HG02938 (cell line): ENCODE measurements around the gene TNXB.
A peak's percentile ranks its signal among the peaks of the same experiment; 100 is the strongest.

Source experiments
- ATAC-seq: cut with Tn5 transposase; IDR thresholded peaks from one replicate; pipeline ENCODE4 v1.9.1; 2021; ENCODE audit warnings: mild to moderate bottlenecking, moderate library complexity; ENCODE audit not compliant: unreplicated experiment

Gene TNXB

DNA sequence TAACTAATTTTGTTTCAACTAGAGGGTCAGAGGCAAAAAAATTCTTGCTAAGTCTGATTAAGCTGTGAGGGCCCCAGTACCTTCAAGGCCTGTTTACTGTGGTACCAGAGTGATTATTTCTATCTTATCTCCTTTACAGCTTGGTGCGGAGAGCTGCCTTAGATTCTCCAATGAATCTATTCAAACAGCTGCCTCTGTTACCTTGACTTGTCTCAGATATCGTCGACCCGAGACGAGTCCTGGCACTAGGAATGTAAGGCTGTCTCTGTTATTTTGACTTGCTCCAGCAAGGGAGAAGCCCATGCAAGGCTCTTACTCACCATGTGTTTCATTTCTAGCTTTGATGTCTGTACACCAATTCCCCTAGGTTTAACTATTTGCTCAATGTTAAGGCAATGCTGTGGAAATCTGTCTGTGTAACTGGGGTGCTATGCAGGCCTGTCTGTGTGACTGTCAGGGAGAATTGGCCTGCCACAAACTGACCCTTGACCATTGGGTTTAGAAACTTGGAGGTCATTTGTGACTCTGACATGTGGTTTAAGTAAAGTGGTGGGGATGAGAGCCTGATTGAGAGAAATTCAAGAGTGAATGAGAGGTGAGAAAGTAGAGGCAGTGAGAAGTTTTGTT lies 31.4 kb upstream of the TNXB start:
- ATAC-seq: no peak

DNA sequence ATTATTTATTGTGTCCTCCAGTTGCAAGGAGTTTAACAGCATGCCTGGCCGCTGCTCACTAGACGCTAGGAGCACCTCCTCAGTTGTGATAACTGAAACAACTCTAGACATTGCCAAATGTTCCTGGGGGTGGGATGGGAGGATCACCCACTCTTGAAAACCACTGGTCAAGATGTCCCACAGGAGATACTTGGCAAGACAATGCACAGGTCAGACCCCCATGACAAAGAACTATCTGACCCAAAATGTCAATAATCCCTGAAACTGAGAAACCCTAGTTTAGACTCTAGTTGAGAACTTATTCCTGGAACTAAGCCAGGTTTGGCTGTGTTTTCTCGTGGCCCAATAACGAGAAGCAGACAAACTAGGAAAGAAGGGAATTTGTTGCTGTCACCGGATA lies 30.5 kb upstream of the TNXB start:
- no peak for ATAC-seq

DNA sequence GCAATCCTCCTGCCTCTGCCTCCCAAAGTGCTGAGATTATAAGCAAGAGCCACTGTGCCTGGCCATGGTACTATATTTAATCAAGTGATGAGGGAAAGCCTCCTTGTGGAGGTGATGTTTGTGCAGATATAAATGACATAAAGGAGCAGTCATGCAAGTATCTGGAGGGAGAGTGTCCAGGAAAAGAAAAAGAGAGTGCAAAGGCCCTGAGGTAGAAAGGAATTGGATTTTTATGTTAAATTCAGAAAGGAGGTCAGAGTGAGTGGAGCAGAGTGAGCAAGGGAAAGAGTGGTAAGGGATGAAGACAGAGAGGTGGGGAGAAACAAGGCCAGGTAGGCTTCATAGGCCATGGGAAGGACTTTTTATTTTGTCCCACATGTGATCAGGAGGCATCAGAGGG lies 28.3 kb upstream of the TNXB start:
- no peak for ATAC-seq

DNA sequence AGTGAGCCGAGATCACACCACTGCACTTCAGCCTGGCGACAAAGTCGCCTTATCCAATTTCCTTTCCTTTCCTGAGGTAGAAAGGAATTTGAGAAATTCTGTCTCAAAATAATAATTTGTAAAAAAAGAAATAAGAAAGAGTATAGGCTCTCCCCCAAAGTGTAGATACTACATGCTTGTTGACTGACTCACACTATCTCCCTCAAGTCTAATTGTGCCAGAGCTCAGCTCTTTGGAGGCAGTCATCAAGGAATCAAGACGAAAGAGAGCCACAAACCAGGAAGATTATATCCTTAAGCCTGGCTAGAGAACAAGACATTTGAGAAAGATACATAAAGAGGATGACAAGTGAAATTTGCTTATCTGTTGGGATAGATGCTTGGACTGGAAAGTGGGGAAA lies 24.6 kb upstream of the TNXB start:
- ATAC-seq: no peak

DNA sequence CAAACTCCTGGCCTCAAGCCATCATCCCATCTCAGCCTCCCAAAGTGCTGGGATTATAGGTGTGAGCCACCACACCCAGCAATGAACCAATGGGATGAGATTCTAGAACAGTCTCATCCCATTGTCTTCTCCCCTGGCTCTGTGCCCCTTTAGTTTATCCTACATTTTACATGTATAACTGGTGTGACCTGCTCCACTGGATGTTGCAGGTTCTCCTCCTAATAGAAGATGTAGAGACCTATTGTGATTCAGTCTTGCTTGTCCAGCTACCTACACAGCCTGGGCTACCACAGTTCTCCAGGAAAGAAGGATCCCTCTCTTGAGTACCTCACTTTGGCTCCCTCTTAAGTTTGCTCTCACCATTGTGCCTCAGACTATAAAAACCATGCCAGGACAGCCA lies 23.0 kb upstream of the TNXB start:
- ATAC-seq: no peak

DNA sequence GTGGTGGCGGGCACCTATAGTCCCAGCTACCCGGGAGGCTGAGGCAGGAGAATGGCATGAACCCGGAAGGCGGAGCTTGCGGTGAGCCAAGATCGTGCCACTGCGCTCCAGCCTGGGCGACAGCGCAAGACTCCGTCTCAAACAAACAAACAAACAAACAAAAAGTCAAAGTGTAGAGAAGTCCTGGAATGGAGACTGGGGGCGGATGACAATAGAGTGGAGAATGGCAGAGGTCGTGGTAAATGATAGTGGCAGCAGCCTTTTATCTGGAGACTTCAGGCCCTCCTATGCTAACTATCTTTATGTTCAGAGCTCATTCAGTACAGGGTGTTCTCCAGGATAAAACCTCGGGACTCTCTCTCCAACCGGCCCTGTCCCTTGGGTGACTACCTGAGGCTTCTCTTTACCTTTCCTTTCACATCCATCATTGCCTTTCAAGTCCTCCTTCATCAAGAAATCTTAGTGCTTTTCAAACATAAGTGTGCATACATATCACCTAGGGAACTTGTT lies 22.4 kb upstream of the TNXB start:
- ATAC-seq: no peak

DNA sequence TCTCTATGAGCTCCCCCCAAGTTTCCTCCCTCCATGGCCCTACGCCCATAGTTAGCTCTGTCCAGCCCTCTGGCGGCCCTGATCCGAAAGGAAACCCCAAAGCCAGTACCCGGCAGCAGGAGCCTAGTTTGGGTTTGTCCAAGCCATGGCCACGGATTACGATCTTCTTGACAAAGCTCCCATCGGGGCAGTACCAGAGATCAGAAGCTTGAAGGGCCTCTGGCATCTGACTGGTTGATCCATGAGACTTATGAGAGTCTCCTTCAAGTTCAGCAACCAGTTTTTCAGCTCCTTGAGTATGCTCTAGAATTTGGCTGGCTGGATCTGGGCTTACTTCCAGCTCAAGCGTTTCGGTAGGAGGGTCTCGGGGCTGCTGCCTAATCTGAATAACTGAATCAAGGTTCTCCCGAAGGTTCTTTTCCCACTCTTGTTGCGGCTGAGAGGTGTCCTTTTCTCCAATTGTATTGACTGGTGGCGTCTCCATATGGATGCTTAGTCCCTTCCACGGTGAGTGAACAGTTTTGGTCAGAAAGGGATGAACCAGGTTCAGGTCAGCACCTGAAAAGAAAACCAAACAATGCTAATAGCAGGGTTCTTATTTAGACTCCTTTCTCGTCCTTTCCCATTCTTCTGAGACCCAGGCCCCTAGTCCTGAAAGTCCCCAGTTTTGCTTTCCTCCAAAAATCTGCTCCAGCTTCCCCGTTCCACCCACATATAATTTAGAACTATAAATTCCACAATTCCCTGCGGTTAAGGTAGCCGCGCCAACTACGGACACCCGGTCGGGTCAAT lies 20.4 kb upstream of the TNXB start:
- ATAC-seq: no peak

DNA sequence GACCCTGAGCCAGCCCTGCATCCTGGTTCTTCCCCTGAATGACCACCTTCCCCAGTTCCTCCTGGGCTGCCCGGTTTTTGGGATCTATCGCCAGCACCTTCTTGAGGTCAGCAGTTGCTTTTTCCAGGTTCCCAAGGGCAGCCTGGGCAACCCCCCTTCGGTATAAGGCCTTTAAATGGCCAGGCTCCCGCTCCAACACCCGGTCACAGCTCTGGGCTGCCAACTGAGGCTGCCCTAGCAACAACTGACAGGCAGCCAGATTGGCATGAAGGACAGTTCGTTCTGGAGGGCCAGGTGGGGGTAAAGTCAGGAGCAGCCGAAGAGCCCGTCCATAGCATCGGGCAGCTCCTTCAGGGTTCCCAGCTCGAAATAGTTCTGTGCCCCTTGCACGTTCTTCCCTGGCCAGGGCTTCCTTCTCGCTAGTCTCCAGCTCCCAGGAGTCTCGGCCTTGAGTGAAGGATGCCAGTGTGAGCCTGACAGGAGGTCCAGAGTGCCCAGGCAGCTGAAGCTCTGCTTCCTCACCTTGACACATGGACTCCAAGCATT lies 19.7 kb upstream of the TNXB start:
- ATAC-seq: no peak

DNA sequence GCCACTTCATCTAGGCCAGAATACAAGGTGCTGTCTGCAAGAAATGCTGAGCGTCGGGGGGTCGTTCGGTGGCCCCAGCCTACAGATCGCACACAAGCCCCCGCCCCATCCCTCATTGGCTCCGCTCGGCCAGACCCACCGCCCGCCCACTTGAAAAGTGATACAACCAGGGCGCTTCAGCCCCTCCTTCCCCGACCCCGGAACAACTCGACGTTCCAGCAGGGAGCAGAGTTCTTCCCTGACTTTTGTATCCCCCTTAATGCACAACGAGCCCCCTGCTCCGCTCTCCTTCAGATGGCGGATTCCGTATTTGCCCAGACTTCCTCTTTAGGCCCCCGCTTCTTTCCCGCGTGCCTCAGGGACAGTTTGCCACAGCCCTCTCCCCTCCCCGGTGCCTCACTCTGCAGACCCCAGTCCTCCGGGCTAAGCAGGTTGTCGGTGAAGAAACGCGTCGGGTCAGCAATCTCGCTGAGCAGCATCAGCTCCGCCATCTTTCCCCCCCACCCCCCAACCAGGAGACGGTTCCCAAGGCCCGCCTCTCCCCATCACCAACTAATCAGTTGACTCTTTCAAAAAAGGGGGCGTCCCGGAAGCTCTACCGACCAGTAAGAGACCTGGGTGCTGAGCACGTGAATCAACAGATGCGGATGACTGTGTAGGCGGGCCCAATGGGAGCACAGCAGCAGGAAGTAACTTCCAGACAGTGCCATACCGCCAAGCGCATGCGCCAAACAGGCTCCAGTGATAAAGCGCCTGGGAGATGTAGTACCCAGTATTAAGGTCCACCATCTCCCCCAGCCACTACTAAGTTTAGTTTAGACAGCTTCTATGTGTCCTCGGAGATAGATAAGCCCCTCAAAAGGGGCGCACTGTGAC lies 18.8 kb upstream of the TNXB start, which contains the start of gene ATF6B:
TSS of gene ATF6B (minus strand) at position 530 of the 876 bp plus-strand sequence. CDS start at position 491, 39 bp downstream.
- peak; percentile 85 for ATAC-seq

DNA sequence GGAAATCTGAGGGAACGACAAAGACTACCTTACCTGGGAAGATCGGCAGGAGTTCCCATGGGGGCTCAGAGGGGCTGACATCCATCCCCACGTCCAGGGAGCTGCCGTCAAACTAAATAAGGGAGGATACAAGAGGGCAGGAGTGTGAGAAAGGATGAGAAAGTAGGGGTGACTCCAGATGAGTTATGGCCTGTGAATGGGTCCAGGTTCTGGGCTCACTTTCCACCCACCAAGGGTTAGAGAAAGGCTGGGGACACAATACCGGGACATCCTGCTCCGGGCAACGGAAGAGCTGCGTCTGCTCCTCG lies 18.2 kb upstream of the TNXB start:
- no peak for ATAC-seq

DNA sequence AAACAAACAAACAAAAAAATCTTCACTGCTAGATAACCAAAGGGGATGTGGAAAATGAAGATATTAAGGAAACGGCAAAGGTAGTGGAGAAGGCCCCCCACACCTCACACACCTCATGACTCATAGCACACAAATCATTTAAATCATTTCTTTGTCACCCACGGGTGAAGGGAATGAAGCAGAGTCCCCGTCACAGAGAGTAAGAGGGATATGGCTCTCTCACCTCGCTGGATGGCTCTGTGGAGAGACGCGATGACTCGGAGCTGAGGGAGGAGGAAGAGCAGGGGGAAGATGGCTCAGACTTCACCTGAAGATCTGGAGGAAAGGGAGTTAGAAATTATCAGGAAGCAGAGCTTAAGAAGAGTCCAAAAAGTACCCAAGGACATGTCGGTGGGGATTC lies 17.7 kb upstream of the TNXB start:
- no peak for ATAC-seq

DNA sequence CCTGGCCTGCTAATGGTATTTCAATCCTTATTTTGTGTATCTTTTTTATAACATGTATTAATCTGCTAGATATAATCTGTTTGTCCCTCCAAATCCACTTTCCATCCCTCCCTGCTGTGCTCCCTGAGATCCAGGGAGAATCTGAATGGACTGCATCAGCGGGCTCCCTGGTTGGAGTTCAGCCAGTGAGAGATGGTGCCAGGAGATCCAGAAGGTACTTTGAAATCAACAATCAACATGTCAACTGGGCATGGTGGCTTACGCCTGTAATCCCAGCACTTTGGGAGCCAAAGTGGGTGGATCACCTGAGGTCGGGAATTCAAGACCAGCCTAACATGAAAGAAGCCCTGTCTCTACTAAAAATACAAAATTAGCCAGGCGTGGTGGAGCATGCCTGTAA lies 14.5 kb upstream of the TNXB start:
- ATAC-seq: no peak

DNA sequence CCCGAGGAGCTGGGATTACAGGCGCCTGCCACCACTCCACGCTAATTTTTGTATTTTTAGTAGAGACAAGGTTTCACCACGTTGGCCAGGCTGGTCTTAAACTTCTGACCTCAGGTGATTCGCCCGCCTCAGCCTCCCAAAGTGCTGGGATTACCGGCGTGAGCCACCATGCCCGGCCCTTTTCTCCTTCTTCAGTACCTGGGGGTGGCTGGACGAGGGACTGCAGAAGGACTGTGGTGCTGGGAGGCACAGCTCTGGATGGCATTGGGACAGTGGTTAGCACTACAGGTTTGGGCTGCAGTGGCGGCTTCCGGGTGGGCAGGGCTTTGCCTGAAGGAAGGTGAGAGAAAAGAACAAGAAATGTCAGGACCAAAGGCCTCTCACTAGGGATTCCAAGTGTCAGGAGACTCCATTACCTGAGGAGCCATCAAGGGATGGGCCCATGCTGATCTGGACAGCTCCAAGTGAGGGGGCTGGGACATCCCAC lies 11.5 kb upstream of the TNXB start:
- ATAC-seq: no peak

DNA sequence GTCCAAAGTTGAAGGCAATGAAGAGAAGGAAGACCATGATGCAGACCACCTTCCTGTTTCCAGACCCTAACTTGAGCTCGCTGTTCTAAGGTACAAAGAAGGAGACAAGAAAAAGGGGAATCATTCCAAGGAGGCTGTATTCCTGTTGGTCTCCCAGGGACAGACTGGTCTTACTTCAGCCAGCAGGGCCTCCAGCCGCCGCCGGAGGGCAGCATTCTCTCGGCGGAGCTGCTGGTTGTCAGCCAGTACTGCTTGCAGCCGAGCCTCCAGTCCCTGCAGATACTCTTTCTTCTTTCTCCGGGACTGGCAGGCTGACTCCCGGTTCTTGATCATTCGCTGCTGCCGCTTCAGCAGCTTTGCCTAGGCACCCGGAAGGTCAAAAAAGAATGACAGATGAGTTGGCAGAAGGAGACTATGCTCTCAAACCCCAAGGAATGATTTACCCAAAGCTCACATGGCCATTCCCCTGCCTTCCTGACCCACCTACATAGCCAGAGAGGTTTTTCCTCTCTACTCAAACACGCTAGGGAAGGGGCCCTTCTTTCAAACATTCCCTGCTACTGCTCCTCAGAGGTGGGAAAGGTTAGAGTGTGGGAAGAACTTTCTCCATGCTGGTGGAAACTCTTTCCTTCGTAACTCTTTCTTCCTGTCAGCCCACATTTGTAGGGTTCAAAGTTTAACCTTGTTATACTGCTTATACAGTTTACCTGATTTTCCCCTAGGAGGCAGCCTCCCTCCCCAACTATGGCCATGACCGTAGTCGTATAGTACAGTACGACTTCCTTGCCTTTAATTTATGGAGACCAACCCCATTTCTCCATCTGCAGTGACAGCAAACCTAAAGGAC lies 9.9 kb upstream of the TNXB start:
- no peak for ATAC-seq

DNA sequence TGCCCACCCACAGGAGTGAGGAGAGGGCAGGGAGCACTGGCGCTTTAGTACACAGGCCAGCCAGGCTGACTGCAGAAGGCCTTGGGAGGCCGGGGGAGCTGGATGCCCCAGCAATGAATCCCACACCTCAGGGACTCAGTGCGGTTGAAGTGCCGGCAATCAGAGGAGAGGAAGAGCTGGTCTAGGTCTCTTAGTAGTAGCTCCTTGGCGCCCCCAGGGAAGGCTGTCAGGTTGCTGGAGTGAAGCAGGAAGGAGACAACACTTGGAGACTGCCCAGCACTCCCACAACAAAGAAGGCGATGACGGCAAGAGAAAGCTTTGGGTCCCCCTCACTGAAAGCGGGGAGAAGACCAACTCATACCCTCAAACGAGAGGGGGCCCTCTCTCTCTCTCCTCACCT lies 8.3 kb upstream of the TNXB start:
- no peak for ATAC-seq

DNA sequence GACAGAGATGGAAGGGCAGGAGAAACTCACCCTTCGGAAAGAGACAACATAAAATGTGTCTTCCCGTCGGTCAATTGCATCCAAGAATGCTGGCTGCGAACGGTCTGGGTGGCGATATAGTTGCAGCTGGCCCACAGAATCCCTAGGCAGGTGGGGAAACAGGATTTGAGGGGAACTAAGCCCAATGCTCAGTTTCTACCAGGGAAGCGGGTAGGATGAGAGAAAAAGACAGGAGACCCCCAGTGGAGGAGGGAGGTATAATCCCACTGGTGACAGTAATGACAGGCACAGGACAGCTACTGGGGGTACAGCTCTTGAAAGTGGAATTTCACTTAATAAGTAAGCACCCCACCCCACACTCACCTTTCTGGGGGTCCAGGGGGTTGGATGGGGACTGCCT lies 7.5 kb upstream of the TNXB start:
- ATAC-seq: no peak

DNA sequence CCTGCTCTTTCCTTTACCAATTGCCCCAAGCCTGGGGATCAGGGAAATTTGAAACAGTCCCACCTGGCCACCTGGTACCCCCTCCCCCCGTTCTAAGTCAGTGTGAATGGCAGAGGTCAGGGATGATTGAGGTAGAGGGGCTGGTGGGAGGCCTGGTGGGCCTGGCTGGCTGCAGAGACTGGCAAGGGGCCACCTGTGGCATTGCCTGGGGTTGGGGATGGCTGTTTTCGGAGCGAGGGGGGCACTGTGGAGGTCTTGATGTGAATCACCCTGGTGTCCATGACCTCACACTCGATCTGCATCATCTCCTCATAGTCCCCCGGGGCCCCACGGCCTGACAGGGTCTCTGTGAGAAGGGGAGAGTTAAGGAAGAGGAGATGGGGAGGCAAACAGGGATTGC lies 6.5 kb upstream of the TNXB start:
- no peak for ATAC-seq

DNA sequence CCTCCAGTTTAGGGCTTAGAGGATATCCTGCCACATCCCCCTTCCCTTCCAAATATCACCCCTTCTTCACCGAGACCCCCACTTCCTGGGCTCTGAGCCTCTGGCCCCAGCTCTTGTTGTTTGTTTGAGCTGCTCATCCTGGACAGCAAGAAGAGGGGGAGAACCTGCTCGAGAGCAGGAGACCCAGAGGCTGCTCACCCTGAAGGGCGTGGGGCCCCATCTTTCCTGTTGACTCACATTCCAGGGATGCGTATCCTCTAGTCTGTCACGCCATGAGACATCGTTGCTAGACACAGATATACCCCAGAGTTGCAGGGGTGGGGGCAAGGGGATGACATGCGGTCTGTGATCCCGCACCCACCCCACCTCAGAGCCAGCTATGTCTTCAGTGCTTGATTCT lies 5.7 kb upstream of the TNXB start:
- no peak for ATAC-seq

DNA sequence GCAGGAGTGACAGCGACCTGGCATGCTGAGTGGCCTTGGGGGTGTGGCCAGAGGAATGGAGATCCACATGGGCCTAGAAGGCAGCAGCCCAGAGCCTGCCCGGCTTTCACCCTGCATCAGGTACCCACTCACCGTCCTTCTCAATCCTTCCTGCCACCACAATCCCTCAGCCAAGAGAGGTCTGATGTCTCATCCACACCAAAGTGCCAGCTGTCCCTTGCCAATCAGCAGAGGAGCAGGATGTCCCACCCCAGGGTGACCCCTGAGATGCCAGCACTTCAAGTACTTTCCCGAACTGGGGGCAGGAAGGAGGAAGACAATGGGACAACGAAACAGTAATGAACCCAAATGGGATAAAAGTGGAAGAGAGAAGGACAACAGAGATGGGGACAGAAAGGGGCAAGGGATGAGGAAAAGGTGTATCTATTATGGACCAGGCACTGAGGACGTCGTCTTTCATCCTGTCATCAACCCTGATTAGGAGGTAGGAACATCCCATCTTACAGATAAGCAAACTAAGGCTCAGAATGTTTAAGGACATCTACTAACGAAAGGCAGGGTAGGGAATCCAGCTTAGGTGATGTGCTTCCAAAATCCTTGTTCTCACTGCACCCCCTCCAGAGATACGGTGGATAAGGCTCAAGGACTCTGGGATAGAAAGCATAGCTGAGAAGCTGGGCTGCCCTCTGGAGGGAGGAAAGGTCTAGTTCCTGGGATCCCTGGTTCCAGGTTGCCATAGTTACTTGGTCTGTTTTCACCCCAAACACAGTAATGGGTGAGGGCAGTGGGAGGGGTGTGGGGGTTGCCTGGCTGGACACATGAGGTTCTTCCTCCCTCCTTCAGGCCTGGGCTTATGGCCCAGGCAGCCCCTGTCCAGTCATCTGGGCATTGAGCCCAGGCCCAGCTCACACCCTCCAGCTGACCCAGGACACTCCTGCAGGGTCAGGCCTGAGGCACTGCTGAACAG lies 4.5 kb upstream of the TNXB start:
- no peak for ATAC-seq
